OCI-LY1 (cell line): ENCODE results near the gene AFF2.

ENCODE experiments used
- CTCF ChIP-seq: fragments of 200-600 bp; sonication (generic), shearing (Covaris generic); IDR thresholded peaks from 2 replicates; pipeline ENCODE4 v1.5.1; 2017; ENCODE audit warnings: mild to moderate bottlenecking, antibody characterized with exemption, low read length, moderate library complexity, mixed read lengths
- EZH2 ChIP-seq: fragments of 200-600 bp; sonication (generic), shearing (Covaris generic); IDR thresholded peaks from 2 replicates; pipeline ENCODE4 v1.8.0; 2017; ENCODE audit warnings: borderline replicate concordance, mixed run types, mild to moderate bottlenecking, antibody characterized with exemption, low read length, moderate library complexity, mixed read lengths

- TF ChIP-seq CTCF = no peak
- no peak for TF ChIP-seq EZH2
These were observed 159.1 kb downstream of the AFF2 start for GRCh38 chrX:148659481-148659880.
